Measurements from ENCODE around the gene NCAN.

GRCh38 chr19:19205416-19206410 is 6.0 kb upstream of the NCAN start:
- TF ChIP-seq, protein P1, sequence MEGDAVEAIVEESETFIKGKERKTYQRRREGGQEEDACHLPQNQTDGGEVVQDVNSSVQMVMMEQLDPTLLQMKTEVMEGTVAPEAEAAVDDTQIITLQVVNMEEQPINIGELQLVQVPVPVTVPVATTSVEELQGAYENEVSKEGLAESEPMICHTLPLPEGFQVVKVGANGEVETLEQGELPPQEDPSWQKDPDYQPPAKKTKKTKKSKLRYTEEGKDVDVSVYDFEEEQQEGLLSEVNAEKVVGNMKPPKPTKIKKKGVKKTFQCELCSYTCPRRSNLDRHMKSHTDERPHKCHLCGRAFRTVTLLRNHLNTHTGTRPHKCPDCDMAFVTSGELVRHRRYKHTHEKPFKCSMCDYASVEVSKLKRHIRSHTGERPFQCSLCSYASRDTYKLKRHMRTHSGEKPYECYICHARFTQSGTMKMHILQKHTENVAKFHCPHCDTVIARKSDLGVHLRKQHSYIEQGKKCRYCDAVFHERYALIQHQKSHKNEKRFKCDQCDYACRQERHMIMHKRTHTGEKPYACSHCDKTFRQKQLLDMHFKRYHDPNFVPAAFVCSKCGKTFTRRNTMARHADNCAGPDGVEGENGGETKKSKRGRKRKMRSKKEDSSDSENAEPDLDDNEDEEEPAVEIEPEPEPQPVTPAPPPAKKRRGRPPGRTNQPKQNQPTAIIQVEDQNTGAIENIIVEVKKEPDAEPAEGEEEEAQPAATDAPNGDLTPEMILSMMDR (IDR thresholded peaks at IDR 0.05) = no peak
- TF ChIP-seq POLR2AphosphoS5 (IDR thresholded peaks at IDR 0.05) = no peak
- no peak for TF ChIP-seq POLR2A (IDR thresholded peaks at IDR 0.05)
